GM12878 (cell line): Measurements from ENCODE around the gene PCDHGA6. TPM values are rescaled to one million over a fixed set of nuclear protein-coding genes. Genes with fewer than 3 reads are reported as not detected.

Experiments used
- ATAC-seq: fragments of 200-7000 bp; cut with Tn5 transposase; 3 replicates; pipeline ENCODE4 v1.9.1; 2020; ENCODE audit warnings: mild to moderate bottlenecking, moderate library complexity
- BruUV-seq: library from RNA; stranded (reverse); fragments of 400-500 nt; replicated peaks from 2 replicates; lab custom pipeline; 2021; lab: Mats Ljungman, UMichigan
- CTCF ChIA-PET: fragments of 300-600 bp; sonication (Branson Sonifier 250); formaldehyde crosslinking; extraction: SDS; loops from one replicate; lab custom pipeline; 2021; ENCODE audit warnings: inconsistent platforms; lab: Yijun Ruan, JAX
- POLR2A ChIA-PET: fragments of 350-600 bp; formaldehyde crosslinking; extraction: SDS; loops from one replicate; lab custom pipeline; 2021; ENCODE audit warnings: inconsistent platforms; lab: Charles Lee
- RAD21 ChIA-PET: fragments of 300-600 bp; sonication (Branson Sonifier 250); formaldehyde crosslinking; loops from one replicate; lab custom pipeline; 2023; ENCODE audit warnings: antibody characterized with exemption; ENCODE audit not compliant: unreplicated experiment; lab: Charles Lee
- SMC1A ChIA-PET: fragments of 300-600 bp; sonication (Branson Sonifier 250); formaldehyde crosslinking; loops from one replicate; lab custom pipeline; 2023; ENCODE audit not compliant: unreplicated experiment, uncharacterized antibody; lab: Charles Lee
- DNase-seq: peaks from one replicate; pipeline ENCODE4 v3.0.0-alpha.2; 2011; ENCODE audit warnings: low read depth, low spot score
- FAIRE-seq: peaks from 3 replicates; lab custom pipeline; 2011; peaks lifted over from hg19 to GRCh38; lab: Jason Lieb, UNC
- H2AFZ ChIP-seq: 2 replicates; pipeline ENCODE4 v1.6.0; 2011; ENCODE audit warnings: low read depth, low read length, control low read depth; ENCODE audit not compliant: control insufficient read depth
- H3K27ac ChIP-seq: 2 replicates; pipeline ENCODE4 v1.5.1; 2011; ENCODE audit warnings: control low read depth; ENCODE audit not compliant: control insufficient read depth, insufficient read depth
- H3K27me3 ChIP-seq, 2 experiments: replicated peaks in 1 of 2; 2 replicates each; pipeline versions ENCODE4 v1.6.0 to v1.6.1; 2011; ENCODE audit warnings: low read length in 1 of 2; ENCODE audit not compliant: control insufficient read depth in 2 of 2, insufficient read depth in 2 of 2
- H3K36me3 ChIP-seq, 2 experiments: 2 replicates each; pipeline ENCODE4 v1.5.1; 2011; ENCODE audit warnings: low read length in 1 of 2; ENCODE audit not compliant: control insufficient read depth in 2 of 2, insufficient read depth in 2 of 2
- H3K4me1 ChIP-seq: 2 replicates; pipeline ENCODE4 v1.6.1; 2011; ENCODE audit warnings: mild to moderate bottlenecking, low read length, moderate library complexity, mixed read lengths; ENCODE audit not compliant: control insufficient read depth, insufficient read depth
- H3K4me2 ChIP-seq: 2 replicates; pipeline ENCODE4 v1.6.0; 2011; ENCODE audit warnings: control low read depth; ENCODE audit not compliant: control insufficient read depth, insufficient read depth
- H3K4me3 ChIP-seq: fragments of 200-600 bp; sonication (generic); 2 replicates; pipeline ENCODE4 v1.5.1; 2016
- H3K79me2 ChIP-seq: 2 replicates; pipeline ENCODE4 v1.6.0; 2011; ENCODE audit warnings: low read length; ENCODE audit not compliant: control insufficient read depth, insufficient read depth
- H3K9ac ChIP-seq: 2 replicates; pipeline ENCODE4 v1.8.0; 2011; ENCODE audit warnings: low read length, control low read depth, mixed read lengths; ENCODE audit not compliant: control insufficient read depth, insufficient read depth
- H3K9me3 ChIP-seq: replicated peaks from 3 replicates; pipeline ENCODE4 v1.5.1; 2011; ENCODE audit warnings: mild to moderate bottlenecking, low read length; ENCODE audit not compliant: control insufficient read depth, insufficient read depth
- H4K20me1 ChIP-seq: 2 replicates; pipeline ENCODE4 v1.6.0; 2011; ENCODE audit not compliant: control insufficient read depth, insufficient read depth
- BHLHE40 ChIP-seq, 2 experiments: fragments of 450-650 bp in 1 of 2; IDR thresholded peaks; 2 replicates each; pipeline ENCODE4 v1.6.1; 2011 to 2017; ENCODE audit warnings: low read depth in 2 of 2, borderline replicate concordance in 1 of 2, improper control_type of control experiment in 1 of 2, low read length in 1 of 2, mild to moderate bottlenecking in 1 of 2
- BRCA1 ChIP-seq: IDR thresholded peaks from 2 replicates; pipeline ENCODE4 v1.6.1; 2011; ENCODE audit warnings: low read depth, low read length, improper control_type of control experiment
- CBFB ChIP-seq: IDR thresholded peaks from 2 replicates; pipeline ENCODE4 v1.6.1; 2016; ENCODE audit warnings: antibody characterized with exemption, low read depth
- CEBPB ChIP-seq, 2 experiments: fragments of 150-350 bp in 1 of 2; IDR thresholded peaks; 2 replicates each; pipeline ENCODE4 v1.6.1; 2012 to 2014; ENCODE audit warnings: low read depth in 2 of 2, low read length in 2 of 2, borderline replicate concordance in 1 of 2, inconsistent platforms in 1 of 2
- CREB1 ChIP-seq: IDR thresholded peaks from 2 replicates; pipeline ENCODE4 v1.6.1; 2012; ENCODE audit warnings: low read depth, mild to moderate bottlenecking, inconsistent platforms
- CTCF ChIP-seq, 3 experiments: IDR thresholded peaks in 2 of 3; conservative IDR thresholded peaks in 1 of 3; 2 replicates each; pipeline ENCODE4 v1.5.1; 2011; ENCODE audit warnings: low read depth in 3 of 3, low read length in 3 of 3, mild to moderate bottlenecking in 3 of 3, control low read depth in 2 of 3, moderate library complexity in 2 of 3, inconsistent platforms in 1 of 3, mixed read lengths in 1 of 3; ENCODE audit not compliant: control insufficient read depth in 2 of 3, insufficient read depth in 1 of 3; ENCODE audit errors: extremely low read depth in 1 of 3
- EGR1 ChIP-seq, 2 experiments: IDR thresholded peaks; 1 replicate in 1 of 2; 2 replicates in 1 of 2; pipeline ENCODE4 v1.6.1; 2011 to 2012; ENCODE audit warnings: low read depth in 2 of 2, low read length in 2 of 2, borderline replicate concordance in 1 of 2, mild to moderate bottlenecking in 1 of 2, moderate library complexity in 1 of 2
- FOXK2 ChIP-seq: fragments of 450-650 bp; IDR thresholded peaks from 2 replicates; pipeline ENCODE4 v1.6.1; 2017; ENCODE audit warnings: mild to moderate bottlenecking, moderate library complexity
- NR2C1 ChIP-seq: fragments of 450-650 bp; IDR thresholded peaks from 2 replicates; pipeline ENCODE4 v1.6.1; 2017; ENCODE audit warnings: antibody characterized with exemption, mild to moderate bottlenecking, moderate library complexity
- PML ChIP-seq: IDR thresholded peaks from 2 replicates; pipeline ENCODE4 v1.6.1; 2012; ENCODE audit warnings: low read length, inconsistent platforms
- STAT3 ChIP-seq: IDR thresholded peaks from 2 replicates; pipeline ENCODE4 v1.6.1; 2011; ENCODE audit warnings: low read depth, low read length, improper control_type of control experiment
- ZZZ3 ChIP-seq: IDR thresholded peaks from 2 replicates; pipeline ENCODE4 v1.6.1; 2011; ENCODE audit warnings: low read depth; ENCODE audit not compliant: control insufficient read depth, insufficient read length
- WGBS: methylation state at CpG from one replicate; pipeline ENCODE4 v1.1.6; 2016; ENCODE audit warnings: low lambda C conversion rate; ENCODE audit not compliant: insufficient replicate concordance, insufficient coverage; ENCODE audit errors: missing lambda C conversion rate; 5-methylcytosine and 5-hydroxymethylcytosine counted together
- in situ Hi-C: fragments of 300-500 bp; cut with MboI; formaldehyde crosslinking; loops from 9 replicates; pipeline ENCODE4 v1.14.3; 2018; ENCODE audit warnings: mixed read lengths
- intact Hi-C: fragments of 100-400 bp; cut with micrococcal nuclease; formaldehyde crosslinking; loops from one replicate; pipeline ENCODE4 v1.14.2; 2022; ENCODE audit not compliant: unreplicated experiment
- polyA plus RNA-seq, 11 experiments: library from polyadenylated mRNA; depleted of rRNA in 4 of 11; unstranded in 6 of 11; stranded (reverse) in 5 of 11; fragments of >200 nt; fragmentation: Nextera tagmentation in 4 of 11; fragmentation: Illumina TruSeq in 1 of 11; extraction: Ambion mirVana in 4 of 11; extraction: Trizol in 1 of 11; gene quantifications; 1 replicate in 1 of 11; 2 replicates in 10 of 11; pipeline versions ENCODE4 v1.2.1 to v1.2.3, GENCODE V29; 2011 to 2016; ENCODE audit warnings: inconsistent platforms in 2 of 11, missing spikeins in 2 of 11, low read depth in 1 of 11
- total RNA-seq, 4 experiments: library from RNA; depleted of rRNA in 3 of 4; stranded (reverse); fragments of >200 nt in 3 of 4; fragmentation: Illumina TruSeq in 1 of 4; extraction: Trizol in 1 of 4; gene quantifications; 2 replicates each; pipeline versions ENCODE4 v1.2.1 to v1.2.3, GENCODE V29; 2013 to 2021

PCDHGA6 gene
- total and polyA plus RNA-seq, 10 of the 15 experiments (the other 5 are each of a cell fraction or from before 2014, with no cell fraction given): 0.04 to 0.60 (median 0.15) TPM; not detected in 3

- no TSS peak for BruUV-seq
- RAD21 ChIA-PET: no interaction called here
- POLR2A ChIA-PET: no interaction called here
- in situ Hi-C loops: no loop called here
- intact Hi-C loops: no loop called here
- Histone ChIP-seq H4K20me1 (no peaks in the 10 kb centered on the region), H3K4me2 (no peak overlapping the region), H3K4me1 (no peaks in the 10 kb centered on the region), H3K9ac (no peak overlapping the region), H3K4me3 (no peak overlapping the region), H3K79me2 (no peaks in the 10 kb centered on the region), H3K9me3 (peaks cover 18% of the 10 kb centered on the region; the same call in 2 of the 3 replicates), H3K27me3 (no peaks in the 10 kb centered on the region), H3K36me3 (no peaks in the 10 kb centered on the region), H2AFZ (no peak overlapping the region), H3K27ac (no peak overlapping the region)
- FAIRE-seq (no peak), ATAC-seq (no peak), DNase-seq (no peak)
- CTCF ChIA-PET: interaction anchor here (1.0 kb wide), 2 partner anchors 12 to 29 kb away, joined by 4 read pairs; partner anchors contain the start of genes PCDHGB3 and PCDHGB4
- SMC1A ChIA-PET: no interaction called here
- TF ChIP-seq NR2C1 (no peak), CEBPB (IDR thresholded peaks at IDR 0.05; ENCODE audit: borderline replicate concordance in 1 of 2, low read depth in 2 of 2, low read length in 2 of 2) (no peak), BHLHE40 (IDR thresholded peaks at IDR 0.05; ENCODE audit: borderline replicate concordance in 1 of 2, low read depth in 2 of 2, low read length in 1 of 2) (no peak), EGR1 (IDR thresholded peaks at IDR 0.05; ENCODE audit: borderline replicate concordance in 1 of 2, low read depth in 2 of 2, low read length in 2 of 2) (no peak), CBFB (no peak), FOXK2 (no peak), CTCF (IDR thresholded peaks at IDR 0.05 in 2 of 3, conservative IDR thresholded peaks at IDR 0.05 in 1 of 3; ENCODE audit: control insufficient read depth in 2 of 3, extremely low read depth in 1 of 3, insufficient read depth in 1 of 3, low read depth in 3 of 3, low read length in 3 of 3) (no peak), CREB1 (no peak), BRCA1 (no peak), STAT3 (no peak), PML (no peak), ZZZ3 (no peak)
- 88% methylated on average over 47 of the region's 61 CpGs for WGBS
These were observed 26.0 kb downstream of the PCDHGA6 start for GRCh38 chr5:141399555-141400258.
